GM19463 (cell line): ENCODE results near the gene NCBP1.
A peak's percentile ranks its signal among the peaks of the same experiment; 100 is the strongest.
"Not testable (repeated sequence)": the region's sequence is repeated elsewhere in the genome, so short reads cannot be mapped to it uniquely, and the experiment has no call there.

Source experiments
- ATAC-seq: cut with Tn5 transposase; IDR thresholded peaks from one replicate; pipeline ENCODE4 v1.9.1; 2021; ENCODE audit warnings: mild to moderate bottlenecking, moderate library complexity; ENCODE audit not compliant: unreplicated experiment

The NCBP1 gene, protein sequence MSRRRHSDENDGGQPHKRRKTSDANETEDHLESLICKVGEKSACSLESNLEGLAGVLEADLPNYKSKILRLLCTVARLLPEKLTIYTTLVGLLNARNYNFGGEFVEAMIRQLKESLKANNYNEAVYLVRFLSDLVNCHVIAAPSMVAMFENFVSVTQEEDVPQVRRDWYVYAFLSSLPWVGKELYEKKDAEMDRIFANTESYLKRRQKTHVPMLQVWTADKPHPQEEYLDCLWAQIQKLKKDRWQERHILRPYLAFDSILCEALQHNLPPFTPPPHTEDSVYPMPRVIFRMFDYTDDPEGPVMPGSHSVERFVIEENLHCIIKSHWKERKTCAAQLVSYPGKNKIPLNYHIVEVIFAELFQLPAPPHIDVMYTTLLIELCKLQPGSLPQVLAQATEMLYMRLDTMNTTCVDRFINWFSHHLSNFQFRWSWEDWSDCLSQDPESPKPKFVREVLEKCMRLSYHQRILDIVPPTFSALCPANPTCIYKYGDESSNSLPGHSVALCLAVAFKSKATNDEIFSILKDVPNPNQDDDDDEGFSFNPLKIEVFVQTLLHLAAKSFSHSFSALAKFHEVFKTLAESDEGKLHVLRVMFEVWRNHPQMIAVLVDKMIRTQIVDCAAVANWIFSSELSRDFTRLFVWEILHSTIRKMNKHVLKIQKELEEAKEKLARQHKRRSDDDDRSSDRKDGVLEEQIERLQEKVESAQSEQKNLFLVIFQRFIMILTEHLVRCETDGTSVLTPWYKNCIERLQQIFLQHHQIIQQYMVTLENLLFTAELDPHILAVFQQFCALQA

DNA sequence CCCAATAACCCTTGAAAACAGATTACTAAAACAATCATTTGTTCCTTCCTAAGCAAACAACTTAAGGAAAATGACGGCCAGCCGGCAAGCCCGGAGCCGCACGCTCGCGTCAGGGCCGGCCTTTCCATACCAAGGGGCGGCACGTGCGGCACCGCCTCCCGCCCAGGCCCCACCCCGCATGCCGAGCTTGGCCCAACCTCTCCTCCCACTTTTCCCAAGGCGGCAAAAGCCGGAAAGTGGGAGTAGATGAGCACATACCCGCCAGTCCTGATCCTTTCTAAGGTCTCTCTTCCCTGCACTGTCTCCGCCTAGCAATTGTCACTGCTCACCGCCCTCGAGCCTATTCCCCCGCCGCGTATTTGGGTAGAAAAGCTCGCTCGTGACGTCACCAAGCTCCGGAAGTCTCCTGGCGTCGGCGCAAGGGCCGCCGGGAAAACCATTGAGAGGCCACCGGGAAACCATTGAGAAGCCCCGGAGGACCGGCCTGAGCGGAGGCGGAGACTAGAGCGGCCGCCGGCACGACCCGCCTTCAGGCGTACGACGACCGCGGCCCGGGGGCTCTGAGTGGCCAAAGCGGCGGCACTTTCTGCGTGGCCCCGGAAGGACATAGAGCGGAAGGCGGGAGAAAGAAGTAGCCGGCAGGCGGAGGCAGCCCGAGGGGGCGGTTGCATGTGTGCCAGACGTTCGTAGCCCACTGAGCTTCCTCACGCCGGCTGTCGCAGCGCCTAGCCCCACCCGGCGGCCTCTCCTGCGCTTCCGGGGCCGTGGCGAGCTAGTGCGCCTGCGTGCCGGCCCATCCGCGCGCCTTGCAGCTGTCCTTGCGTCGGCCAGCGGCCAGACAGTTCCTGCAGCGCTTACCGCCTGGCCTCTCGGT, at the start of gene NCBP1, which contains the start of gene TSTD2:
Gene NCBP1, plus strand, starts transcription at position 837 of the 874 bp plus-strand sequence. CDS start 61 bp downstream, outside the sequence.
Gene TSTD2, minus strand, starts transcription at position 384 of the 874 bp plus-strand sequence. CDS start 5,806 bp downstream, outside the sequence.
- peak; percentile 82 for ATAC-seq

DNA sequence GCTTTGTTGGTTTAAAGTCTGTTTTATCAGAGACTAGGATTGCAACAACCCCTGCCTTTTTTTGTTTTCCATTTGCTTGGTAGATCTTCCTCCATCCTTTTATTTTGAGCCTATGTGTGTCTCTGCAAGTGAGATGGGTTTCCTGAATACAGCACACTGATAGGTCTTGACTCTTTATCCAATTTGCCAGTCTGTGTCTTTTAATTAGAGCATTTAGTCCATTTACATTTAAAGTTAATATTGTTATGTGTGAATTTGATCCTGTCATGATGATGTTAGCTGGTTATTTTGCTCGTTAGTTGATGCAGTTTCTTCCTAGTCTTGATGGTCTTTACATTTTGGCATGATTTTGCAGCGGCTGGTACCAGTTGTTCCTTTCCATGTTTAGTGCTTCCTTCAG, 48.8 kb upstream of the NCBP1 start:
- not testable (repeated sequence) for ATAC-seq

DNA sequence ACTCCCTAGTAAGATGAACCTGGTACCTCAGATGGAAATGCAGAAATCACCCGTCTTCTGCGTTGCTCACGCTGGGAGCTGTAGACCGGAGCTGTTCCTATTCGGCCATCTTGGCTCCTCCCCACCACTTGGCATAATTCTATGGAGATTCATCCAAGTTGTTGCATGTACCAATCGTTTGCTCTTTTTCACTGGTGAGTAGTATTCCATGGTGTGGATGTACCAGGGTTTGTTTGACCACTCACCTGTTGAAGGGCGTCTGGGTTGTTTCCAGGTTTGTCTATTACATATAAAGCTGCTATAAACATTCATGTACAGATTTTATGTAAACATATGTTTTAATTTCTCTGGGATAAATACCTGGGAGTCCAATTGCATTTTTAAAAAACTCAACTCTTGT, 46.7 kb upstream of the NCBP1 start:
- ATAC-seq: not testable (repeated sequence)

DNA sequence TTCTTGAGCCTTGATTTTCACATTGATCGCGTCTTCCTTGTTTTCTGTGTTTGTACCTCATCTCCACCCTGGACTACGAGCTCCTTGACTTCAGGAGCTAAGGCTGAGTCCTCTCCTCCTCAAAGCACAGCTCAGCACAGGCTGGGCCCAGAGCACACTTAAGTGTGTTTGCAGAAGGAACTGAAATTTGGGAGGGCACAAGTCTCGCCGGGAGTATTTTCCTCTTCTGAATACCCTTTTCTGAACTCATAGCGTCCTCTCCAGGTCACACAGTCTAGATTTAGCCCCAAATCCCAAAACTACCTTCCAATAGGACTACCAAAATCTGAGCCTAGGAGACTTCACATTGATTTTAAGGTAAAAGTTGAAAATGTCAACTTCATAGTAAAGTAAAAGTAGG, 42.1 kb upstream of the NCBP1 start:
- ATAC-seq: no peak

DNA sequence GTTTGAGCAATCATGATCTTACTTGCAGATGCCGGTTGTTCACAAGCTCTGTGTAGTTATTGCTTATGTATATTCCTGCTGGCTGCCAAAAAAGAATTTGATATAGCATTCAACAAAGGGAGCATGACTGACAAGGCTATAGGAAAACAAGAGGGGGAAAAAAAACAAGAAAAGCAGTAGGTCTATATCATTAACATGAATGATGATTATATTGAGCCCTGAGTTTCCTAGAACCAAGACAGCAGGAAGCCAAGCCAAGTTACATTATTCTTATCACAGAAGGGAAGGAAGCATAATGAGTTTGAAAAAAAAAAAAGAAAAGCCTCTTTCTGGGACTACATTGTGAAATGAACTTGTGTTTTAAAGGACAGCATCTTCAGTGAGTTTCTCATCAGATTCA, 41.5 kb upstream of the NCBP1 start:
- no peak for ATAC-seq

DNA sequence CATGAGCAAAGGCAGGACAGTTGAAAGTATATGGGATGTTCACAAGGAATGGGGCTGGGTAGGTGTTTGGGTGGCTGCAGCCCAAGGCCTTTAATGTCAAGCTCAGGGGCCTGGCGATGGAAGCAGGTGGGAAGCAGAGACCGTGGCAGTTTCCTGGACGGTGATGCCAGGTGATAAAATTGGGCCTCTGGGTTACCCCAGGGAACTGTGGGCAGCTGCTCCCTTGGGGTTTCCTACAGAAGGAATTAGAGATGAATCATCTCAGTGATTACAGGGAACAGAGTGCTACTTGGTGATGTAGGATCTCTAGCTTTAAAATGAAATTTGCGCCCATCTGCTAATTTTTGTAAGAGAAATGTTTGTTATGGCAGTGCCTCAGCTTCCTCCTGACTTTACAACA, 39.7 kb upstream of the NCBP1 start:
- no peak for ATAC-seq

DNA sequence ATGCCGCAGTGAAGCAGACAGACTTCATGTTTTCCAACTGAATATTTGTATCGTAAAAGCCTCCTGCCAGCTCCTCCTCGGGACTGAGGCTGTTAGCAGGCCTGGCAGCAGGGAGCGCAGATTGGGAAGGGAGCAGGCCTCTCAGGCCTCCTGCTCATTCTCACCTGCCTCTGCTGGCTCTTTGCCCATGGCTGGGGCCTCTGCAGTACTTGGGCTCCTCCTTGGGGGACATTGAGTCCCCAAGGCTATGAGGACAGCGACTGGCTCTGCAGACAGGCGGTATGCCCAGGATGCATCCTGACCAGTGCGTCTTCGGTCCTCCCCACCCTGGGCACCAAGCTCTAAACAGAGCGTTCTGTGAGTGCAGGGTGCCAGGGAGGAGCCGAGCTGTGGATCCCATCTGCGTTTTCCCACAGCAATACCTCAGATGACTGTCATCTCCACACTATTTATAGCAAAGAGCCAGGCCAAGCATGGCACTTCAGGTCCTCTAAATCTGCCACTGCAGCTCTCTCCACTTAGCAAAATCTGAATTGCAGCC, 39.2 kb upstream of the NCBP1 start:
- ATAC-seq: no peak

DNA sequence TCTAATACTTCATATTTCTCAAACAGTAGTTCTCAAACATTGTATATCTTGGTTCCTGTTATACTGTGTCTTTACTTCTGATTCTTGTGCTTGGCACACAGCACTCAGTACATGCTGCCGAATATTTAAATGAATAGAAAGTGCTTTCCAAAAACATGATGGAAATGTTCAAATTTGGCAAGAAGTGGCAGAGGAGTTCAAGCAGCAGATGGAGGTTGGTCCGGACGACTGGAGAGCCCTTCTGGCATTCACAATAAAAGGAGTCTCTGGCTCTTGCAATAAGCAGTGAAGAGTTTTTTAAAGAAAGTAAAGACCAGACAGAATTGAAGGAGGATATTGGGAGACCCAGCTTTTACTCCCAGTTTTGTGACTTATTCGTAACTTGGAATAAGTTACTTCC, 36.7 kb upstream of the NCBP1 start:
- ATAC-seq: no peak

DNA sequence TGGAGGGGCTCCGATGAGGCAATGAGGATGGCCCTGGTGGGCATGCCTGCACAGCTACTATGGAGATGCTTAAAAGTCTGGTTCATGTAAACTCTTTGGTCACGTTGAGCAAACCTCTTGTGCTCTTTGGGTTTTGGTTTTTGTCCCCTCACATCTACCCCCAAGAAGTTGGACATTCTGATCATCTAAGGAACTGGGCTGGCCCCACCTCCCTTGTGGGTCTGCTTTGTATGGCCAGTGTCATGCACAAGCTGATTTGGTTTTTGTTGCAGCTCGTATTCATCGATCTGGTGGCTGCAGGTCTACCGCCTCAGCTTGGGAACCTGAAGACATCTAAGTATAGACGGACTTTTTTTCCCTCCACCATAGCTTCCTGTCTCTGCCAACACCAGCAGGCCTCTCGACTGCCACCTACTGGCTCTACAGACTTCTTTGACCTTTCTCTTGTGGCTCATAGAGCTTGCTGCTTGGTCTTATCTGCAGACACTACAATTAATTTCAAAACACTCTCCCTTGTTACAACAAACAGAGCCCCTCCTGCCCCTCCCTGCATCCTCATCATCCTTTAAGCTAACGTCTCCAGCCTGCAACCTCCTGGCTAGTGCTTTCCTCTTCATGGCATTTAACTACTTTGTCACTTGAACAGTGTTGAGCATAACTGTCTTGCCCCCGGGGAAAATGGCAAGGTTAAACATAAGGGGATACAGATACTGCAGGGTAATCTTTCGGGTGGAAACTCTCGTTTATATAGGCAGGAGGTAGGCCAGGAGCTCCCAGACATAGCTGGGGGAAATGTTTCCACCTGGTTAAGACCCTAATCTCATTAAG, 34.9 kb upstream of the NCBP1 start:
- ATAC-seq: peak; percentile 81

DNA sequence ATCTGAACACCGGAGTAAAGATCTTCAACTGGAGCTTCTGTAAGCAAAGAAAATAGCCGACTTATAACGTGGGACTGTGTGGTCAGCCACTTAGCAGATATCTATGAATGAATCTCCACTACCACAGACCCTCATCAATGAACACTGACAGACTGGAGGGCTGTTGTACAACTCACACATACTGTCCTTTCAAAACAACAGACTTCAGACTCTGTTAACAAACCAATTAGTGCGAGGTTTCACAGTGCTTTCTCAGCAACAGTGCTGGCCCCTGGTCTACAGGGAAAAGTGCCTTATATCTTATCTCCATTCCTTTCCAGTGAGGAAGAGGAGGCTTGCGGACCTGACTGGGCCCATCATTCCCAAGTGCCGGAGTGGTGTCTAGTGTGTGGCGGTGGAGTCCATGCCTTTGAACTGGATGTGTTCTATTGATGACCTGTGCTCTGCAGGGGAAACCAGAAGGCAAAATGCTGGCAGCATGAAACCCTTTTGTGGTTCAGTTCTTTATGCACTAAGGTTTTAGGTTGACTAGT, 34.2 kb upstream of the NCBP1 start:
- ATAC-seq: no peak

DNA sequence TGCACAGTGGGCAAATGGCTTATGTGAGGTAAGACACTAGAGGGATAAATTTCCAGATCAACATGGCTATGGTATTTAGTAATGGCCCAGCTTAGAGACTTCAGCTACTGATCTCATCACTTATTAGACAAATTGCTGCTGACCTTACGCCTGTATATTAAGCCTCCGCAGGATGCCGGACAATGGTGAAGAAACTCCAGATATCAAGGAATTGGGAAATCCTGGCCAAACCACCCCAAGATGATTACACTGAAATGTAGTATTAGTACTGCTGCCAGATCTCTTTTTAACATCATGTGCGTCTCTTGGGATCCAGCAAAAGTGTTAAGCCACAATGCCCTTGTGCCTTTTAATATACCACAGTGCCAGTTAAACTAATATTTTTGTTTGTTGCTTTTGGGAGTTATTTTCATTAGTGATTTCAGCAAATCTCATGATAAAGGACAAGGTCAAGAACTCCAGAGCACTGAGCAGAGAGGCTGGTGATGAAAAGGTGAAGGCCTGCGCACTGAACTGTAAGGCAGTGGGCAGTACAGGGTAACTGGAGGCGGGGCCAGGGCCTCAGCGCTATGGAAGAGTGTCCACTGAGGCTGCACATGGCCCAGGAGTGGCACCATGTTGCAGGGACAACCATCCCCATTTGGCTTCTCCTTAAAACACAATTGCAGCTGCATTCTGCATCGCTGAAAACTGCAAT, 32.9 kb upstream of the NCBP1 start:
- no peak for ATAC-seq

DNA sequence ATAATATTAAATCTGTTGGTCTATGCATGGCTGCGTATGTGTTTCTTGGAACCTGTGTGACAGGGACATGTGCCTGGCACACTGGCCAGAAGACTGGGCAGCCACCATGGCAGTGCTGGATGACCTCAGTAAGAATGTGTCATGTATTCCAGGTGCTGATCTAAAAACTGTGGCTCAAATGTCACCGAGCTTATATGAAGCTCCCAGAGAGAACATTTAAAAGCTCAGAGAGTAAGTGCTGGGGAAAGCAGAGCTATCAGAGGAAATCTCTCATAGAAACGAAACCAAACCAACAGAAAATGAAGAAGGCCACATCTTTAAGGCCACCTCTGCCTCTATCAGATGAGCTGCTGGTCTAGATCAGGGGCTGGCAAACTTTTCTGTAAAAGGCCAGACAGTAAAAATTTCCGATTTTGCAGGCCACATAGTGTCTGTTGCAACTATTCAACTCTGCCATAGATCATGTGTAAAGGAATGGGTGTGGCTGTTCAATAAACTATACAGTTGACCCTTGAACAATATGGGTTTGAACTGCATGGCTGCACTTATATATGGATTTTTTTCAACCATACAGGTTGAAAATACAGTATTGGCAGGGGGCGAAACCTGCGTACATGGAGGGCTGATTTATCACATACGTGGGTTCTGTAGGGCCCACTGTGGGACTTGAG, 32.3 kb upstream of the NCBP1 start:
- no peak for ATAC-seq

DNA sequence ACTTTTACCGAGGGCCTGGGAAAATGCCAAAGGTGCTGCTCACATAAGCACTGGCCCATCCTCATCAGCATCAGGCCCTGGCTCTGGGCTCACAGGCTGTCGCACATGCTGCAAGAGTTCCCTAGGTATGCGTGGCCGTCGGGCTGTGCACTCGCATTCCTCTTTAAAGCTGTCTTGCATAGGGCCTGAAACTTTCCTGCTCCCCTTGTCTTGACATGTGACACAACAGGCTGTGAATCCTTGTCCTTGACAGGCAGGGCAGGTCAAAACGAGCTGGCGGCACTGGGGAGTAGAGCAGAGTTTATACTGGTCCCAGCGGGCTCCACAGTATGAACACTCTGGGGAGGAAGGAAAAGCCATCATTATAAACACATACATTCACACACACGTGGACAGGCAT, 31.2 kb upstream of the NCBP1 start:
- ATAC-seq: no peak

DNA sequence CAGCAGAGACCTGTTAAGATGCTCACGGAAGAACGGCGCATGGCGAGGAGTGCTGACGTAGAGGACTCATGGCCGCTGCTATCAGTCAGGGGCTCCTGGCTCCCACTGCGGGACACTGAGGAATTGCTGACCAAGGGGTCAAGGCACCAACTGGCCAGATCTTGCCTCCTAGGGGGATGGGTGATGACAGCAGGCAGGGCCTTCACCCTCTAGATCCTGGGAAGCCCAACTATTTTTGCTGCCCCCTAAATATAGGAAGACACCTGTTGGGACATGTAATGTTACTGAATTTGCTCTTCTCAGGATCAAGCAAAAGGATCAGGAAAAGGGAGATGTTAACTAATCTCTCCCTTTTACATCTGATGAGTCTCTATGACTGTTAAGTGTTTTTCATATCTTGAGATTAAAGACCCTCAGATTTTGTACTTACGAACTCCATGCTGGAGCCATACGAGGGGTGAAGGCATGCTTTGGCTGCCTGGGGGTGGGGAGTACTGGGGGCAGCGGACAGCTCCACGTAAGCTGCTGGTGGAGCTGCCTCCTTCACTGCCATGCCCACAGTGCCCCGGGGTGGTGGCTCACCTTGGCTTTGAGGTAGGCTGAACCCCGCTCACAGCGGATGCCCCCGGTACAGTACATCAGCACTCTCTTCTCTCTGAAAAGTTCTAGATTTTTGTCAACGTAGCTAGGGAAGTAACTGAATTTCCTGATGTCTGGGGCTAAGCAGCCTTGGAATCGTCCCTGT, 28.5 kb upstream of the NCBP1 start:
- ATAC-seq: no peak

DNA sequence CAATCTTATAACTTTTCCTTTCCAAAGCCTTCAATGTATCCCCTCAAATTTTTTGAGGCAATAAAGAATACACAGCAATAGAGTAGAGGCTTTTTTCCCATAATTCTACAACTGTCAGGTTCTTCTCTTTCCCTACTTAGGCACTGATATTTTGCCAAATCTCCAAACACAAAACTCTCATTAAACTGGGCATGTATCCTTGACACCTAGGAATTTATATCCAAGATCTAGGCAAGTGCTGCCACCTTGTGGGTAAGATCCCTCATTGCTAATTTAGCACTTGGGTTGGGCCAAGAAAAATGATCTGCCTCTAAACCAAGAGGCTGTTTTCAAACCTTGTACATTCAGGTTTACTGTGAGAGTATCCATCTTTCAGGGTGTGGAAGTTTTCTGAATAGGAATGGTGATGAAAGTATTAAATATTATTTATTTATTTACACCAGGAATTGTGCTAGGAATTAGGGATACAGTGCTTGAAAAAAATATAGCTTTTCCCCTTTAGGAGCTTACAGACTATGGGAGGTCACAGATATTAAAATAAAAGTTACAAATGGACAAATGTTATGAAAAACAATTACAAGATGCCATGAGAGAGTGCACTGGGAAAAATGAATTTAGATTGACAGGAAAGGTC, 18.1 kb upstream of the NCBP1 start:
- no peak for ATAC-seq

DNA sequence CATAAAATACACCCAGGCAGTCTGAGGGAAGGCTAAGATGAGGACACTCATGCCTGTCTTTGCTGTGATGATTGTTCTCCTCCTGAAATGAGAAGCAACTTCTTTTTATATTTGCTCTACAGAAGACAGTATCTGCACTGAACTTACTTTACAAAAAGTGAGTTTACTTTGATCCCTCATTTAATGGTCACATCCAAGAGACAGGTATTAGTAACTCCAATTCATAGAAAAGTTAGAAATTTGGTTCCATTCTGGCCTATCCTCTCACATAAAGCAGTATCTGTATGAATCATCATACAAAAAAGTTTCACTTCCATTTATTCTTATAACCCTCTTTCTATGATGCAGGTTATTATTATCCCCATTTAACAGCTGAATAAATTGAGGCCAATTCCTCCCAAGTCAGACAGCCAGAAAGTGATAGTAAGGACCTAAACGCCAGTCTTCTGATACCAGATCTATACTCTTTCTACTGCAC, 15.6 kb upstream of the NCBP1 start:
- ATAC-seq: peak; percentile 68

DNA sequence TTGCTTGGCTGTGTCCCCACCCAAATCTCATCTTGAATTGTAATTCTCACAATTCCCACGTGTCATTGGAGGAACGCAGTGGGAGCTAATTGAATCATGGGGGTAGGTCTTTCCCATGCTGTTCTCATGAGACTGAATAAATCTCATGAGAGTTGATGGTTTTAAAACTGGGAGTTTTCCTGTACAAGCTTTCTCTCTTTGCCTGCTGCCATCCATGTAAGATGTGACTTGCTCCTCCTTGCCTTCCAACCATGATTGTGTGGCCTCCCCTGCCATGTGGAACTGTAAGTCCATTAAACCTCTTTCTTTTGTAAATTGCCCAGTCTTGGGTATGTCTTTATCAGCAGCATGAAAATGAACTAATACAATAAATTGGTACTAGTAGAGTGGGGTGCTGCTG, 13.6 kb upstream of the NCBP1 start:
- not testable (repeated sequence) for ATAC-seq
